ENCODE measurements around the gene HNRNPUL2.

DNA sequence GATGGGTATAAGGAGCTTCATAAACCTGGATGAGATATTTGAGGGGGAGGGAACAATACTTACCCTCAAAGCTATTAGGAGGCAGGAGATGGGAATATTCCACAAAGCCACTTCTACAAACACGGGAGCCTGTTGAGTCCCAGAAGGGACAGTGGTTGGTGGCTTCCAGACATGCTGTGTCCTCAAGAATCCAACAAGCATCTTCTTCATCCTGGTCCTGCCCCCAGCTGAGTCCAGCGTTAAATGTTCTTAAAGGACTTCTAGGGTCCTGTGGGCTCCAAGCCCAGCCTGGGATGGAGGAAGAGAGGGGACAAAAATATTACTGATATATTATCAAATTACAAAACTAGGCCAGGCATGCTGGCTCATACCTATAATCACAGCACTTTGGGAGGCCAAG lies 59.8 kb downstream of the HNRNPUL2 start:
- TF ChIP-seq CEBPB (IDR thresholded peaks at IDR 0.05) (no peak), TAF1 (IDR thresholded peaks at IDR 0.05; ENCODE audit: low read depth) (no peak), EP300 (IDR thresholded peaks at IDR 0.05; ENCODE audit: borderline replicate concordance) (no peak), CREB1 (IDR thresholded peaks at IDR 0.05; ENCODE audit: low read depth) (no peak), YY1 (IDR thresholded peaks at IDR 0.05; ENCODE audit: low read depth) (no peak), EGR1 (IDR thresholded peaks at IDR 0.05) (no peak), TCF12 (IDR thresholded peaks at IDR 0.05; ENCODE audit: low read depth) (no peak), TEAD4 (IDR thresholded peaks at IDR 0.05) (no peak), NFIC (IDR thresholded peaks at IDR 0.05) (no peak), RAD21 (IDR thresholded peaks at IDR 0.05; ENCODE audit: low read depth) (no peak), FOXM1 (IDR thresholded peaks at IDR 0.05; ENCODE audit: borderline replicate concordance, low read depth) (no peak)
- TF ChIP-seq, protein P1, sequence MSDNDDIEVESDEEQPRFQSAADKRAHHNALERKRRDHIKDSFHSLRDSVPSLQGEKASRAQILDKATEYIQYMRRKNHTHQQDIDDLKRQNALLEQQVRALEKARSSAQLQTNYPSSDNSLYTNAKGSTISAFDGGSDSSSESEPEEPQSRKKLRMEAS (IDR thresholded peaks at IDR 0.05), result no peak
- TF ChIP-seq, protein P2, sequence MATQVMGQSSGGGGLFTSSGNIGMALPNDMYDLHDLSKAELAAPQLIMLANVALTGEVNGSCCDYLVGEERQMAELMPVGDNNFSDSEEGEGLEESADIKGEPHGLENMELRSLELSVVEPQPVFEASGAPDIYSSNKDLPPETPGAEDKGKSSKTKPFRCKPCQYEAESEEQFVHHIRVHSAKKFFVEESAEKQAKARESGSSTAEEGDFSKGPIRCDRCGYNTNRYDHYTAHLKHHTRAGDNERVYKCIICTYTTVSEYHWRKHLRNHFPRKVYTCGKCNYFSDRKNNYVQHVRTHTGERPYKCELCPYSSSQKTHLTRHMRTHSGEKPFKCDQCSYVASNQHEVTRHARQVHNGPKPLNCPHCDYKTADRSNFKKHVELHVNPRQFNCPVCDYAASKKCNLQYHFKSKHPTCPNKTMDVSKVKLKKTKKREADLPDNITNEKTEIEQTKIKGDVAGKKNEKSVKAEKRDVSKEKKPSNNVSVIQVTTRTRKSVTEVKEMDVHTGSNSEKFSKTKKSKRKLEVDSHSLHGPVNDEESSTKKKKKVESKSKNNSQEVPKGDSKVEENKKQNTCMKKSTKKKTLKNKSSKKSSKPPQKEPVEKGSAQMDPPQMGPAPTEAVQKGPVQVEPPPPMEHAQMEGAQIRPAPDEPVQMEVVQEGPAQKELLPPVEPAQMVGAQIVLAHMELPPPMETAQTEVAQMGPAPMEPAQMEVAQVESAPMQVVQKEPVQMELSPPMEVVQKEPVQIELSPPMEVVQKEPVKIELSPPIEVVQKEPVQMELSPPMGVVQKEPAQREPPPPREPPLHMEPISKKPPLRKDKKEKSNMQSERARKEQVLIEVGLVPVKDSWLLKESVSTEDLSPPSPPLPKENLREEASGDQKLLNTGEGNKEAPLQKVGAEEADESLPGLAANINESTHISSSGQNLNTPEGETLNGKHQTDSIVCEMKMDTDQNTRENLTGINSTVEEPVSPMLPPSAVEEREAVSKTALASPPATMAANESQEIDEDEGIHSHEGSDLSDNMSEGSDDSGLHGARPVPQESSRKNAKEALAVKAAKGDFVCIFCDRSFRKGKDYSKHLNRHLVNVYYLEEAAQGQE (IDR thresholded peaks at IDR 0.05; ENCODE audit: low read depth), result no peak
- TF ChIP-seq, protein P3, sequence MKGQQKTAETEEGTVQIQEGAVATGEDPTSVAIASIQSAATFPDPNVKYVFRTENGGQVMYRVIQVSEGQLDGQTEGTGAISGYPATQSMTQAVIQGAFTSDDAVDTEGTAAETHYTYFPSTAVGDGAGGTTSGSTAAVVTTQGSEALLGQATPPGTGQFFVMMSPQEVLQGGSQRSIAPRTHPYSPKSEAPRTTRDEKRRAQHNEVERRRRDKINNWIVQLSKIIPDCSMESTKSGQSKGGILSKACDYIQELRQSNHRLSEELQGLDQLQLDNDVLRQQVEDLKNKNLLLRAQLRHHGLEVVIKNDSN (IDR thresholded peaks at IDR 0.05), result no peak

Data from Ishikawa (cell line).